HFFc6 (cell line): ENCODE results near the gene ASPHD2. TPM values are rescaled to one million over a fixed set of nuclear protein-coding genes. Genes with fewer than 3 reads are reported as not detected.

Source experiments
- DNase-seq: peaks from one replicate; pipeline ENCODE4 v3.0.0-alpha.2; 2018
- H3K27ac Mint-ChIP-seq: 2 replicates; pipeline ENCODE4 v1.8.0; 2020; ENCODE audit warnings: mild to moderate bottlenecking, mixed read lengths
- H3K27me3 Mint-ChIP-seq: 2 replicates; pipeline ENCODE4 v1.8.0; 2021; ENCODE audit warnings: mild to moderate bottlenecking, moderate library complexity, mixed read lengths; ENCODE audit not compliant: insufficient read depth
- H3K36me3 Mint-ChIP-seq: 2 replicates; pipeline ENCODE4 v1.8.0; 2021; ENCODE audit warnings: low read depth, mixed read lengths
- H3K4me1 Mint-ChIP-seq: 2 replicates; pipeline ENCODE4 v1.8.0; 2020; ENCODE audit warnings: low read depth, mixed read lengths
- H3K4me3 Mint-ChIP-seq: 2 replicates; pipeline ENCODE4 v1.8.0; 2020; ENCODE audit warnings: mild to moderate bottlenecking, moderate library complexity, mixed read lengths
- H3K9me3 Mint-ChIP-seq: 2 replicates; pipeline ENCODE4 v1.8.0; 2020; ENCODE audit warnings: mild to moderate bottlenecking, mixed read lengths
- total RNA-seq, 6 experiments: library from RNA; stranded (reverse); fragmentation: NEBNext Ultra II Directional; extraction: Animal tissue kit (Norgen Biotek cat#: 25700); gene quantifications; 2 replicates in 1 of 6; 3 replicates in 5 of 6; pipeline ENCODE4 v1.2.3, GENCODE V29; 2021
- TF ChIP-seq, protein P1 (sequence below): fragments of 200-600 bp; sonication (generic); IDR thresholded peaks from 2 replicates; pipeline ENCODE4 v1.5.0; 2021; ENCODE audit warnings: antibody characterized with exemption, mild to moderate bottlenecking

Gene ASPHD2
- total RNA-seq, 6 experiments from 2014 or later: 0.85 to 2.3 (median 1.3) TPM

- Mint-ChIP-seq H3K27me3 (peaks cover 16% of the 10 kb centered on the region), H3K36me3 (no peaks in the 10 kb centered on the region; the same call in 1 of the 2 replicates), H3K9me3 (no peaks in the 10 kb centered on the region), H3K27ac (no peak overlapping the region), H3K4me1 (peaks cover 24% of the 10 kb centered on the region), H3K4me3 (no peak overlapping the region)
- TF ChIP-seq, protein P1, sequence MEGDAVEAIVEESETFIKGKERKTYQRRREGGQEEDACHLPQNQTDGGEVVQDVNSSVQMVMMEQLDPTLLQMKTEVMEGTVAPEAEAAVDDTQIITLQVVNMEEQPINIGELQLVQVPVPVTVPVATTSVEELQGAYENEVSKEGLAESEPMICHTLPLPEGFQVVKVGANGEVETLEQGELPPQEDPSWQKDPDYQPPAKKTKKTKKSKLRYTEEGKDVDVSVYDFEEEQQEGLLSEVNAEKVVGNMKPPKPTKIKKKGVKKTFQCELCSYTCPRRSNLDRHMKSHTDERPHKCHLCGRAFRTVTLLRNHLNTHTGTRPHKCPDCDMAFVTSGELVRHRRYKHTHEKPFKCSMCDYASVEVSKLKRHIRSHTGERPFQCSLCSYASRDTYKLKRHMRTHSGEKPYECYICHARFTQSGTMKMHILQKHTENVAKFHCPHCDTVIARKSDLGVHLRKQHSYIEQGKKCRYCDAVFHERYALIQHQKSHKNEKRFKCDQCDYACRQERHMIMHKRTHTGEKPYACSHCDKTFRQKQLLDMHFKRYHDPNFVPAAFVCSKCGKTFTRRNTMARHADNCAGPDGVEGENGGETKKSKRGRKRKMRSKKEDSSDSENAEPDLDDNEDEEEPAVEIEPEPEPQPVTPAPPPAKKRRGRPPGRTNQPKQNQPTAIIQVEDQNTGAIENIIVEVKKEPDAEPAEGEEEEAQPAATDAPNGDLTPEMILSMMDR: no peak
- no peak for DNase-seq
Observed at GRCh38 chr22:26417406-26417805, 11.7 kb upstream of the ASPHD2 start.

DNA sequence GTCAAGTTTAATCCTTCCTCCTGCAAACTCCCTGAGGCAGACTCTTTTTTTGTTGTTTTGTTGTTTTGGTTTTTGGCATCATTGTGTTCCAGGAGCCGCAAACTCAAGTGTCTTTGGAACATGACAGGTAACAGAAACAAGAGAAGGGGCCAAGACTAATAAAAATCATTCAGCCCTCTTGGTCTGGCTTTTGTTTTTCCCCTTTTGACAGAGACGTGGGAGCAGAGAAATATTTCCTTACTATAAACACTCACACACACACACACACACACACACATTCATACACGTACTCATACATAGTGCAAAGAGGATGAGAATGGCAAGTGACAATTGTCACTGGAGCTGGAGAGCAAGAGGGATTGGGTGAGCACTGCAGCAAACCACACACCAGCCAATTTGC is 10.4 kb upstream of the ASPHD2 start:
- Mint-ChIP-seq H3K27me3 (peaks cover 16% of the 10 kb centered on the region), H3K36me3 (no peaks in the 10 kb centered on the region; the same call in 1 of the 2 replicates), H3K27ac (no peak overlapping the region), H3K4me3 (no peak overlapping the region), H3K4me1 (peaks cover 18% of the 10 kb centered on the region), H3K9me3 (peaks cover 11% of the 10 kb centered on the region)
- no peak for DNase-seq
- TF ChIP-seq, protein P1: no peak

GRCh38 chr22:26426924-26427323 is 2.1 kb upstream of the ASPHD2 start:
- Mint-ChIP-seq H3K4me1 (peaks cover 17% of the 10 kb centered on the region), H3K27ac (no peak overlapping the region; the same call in 1 of the 2 replicates), H3K36me3 (no peaks in the 10 kb centered on the region; the same call in 1 of the 2 replicates), H3K27me3 (peaks cover 11% of the 10 kb centered on the region), H3K9me3 (peaks cover 11% of the 10 kb centered on the region), H3K4me3 (no peak overlapping the region)
- TF ChIP-seq, protein P1: no peak
- DNase-seq: no peak

DNA sequence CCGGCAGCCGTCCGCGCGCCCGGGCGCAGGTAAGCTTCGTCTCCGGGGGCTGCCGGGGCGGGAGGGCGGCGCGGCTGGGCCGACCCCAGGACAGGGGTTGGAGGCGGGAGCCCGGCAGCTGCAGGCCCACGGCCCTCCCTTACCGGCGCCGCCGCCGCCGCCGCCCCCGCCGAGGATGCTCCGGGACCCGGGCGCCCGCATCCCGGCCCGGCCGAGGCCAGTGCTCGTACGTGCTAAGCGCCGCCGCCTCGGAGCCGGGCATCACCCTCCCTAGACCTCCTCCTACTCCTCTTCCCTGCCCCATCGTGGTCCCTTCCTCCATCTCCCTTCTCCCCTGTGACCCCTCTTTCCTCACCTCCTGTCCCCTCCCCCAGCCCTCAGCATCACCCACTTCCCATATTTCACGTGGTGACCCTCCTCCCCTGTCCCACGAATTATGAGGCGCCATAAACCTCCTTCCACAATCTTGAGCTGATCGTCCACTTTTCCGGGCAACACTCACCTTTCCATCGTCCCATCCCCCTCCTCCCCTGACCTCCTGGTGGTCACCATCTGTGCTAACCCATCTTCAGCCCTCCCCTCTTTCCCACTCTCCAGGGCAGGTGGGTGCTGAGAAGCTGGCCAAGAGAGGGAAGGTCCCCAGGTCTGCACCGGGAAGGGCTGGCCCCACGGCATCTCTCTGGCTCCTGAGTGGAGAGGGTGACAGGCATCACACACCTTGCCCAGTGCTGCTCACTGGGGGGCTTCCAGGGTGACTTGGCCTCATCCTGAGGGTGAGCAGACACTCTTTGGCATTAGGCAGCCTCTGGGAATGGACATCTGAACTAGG is 612 bp downstream of the ASPHD2 start:
- H3K9me3 Mint-ChIP-seq: no peaks in the 10 kb centered on the region
- no peak for DNase-seq
- H3K36me3 Mint-ChIP-seq: no peaks in the 10 kb centered on the region
- TF ChIP-seq, protein P1: no peak
- H3K4me1 Mint-ChIP-seq: peaks cover 17% of the 10 kb centered on the region
- H3K27ac Mint-ChIP-seq: no peak overlapping the region
- peak overlapping the region; percentile 39 for H3K4me3 Mint-ChIP-seq
- H3K27me3 Mint-ChIP-seq: peaks cover 7% of the 10 kb centered on the region

- TF ChIP-seq, protein P1: no peak
- H3K9me3 Mint-ChIP-seq: no peaks in the 10 kb centered on the region
- peak overlapping the region; percentile 39 for H3K4me3 Mint-ChIP-seq
- H3K4me1 Mint-ChIP-seq: peaks cover 17% of the 10 kb centered on the region
- no peak for DNase-seq
- H3K27ac Mint-ChIP-seq: no peak overlapping the region
- peaks cover 7% of the 10 kb centered on the region for H3K27me3 Mint-ChIP-seq
- H3K36me3 Mint-ChIP-seq: no peaks in the 10 kb centered on the region
Observed at GRCh38 chr22:26430600-26430999, 1.5 kb downstream of the ASPHD2 start.
